Retinal pigment epithelial cell (primary cell): ENCODE data around the gene ZNF853.

Experiments used
- DNase-seq: peaks from one replicate; pipeline ENCODE4 v3.0.0-alpha.2; 2010; ENCODE audit warnings: low read depth
- H3K4me3 ChIP-seq: 2 replicates; pipeline ENCODE4 v1.5.1; 2011; ENCODE audit warnings: mild to moderate bottlenecking, low read length, control low read depth, moderate library complexity
- TF ChIP-seq, protein P1 (sequence below): conservative IDR thresholded peaks from 2 replicates; pipeline ENCODE4 v1.5.1; 2011; ENCODE audit warnings: low read depth, low read length, control low read depth, inconsistent platforms

Gene ZNF853

DNA sequence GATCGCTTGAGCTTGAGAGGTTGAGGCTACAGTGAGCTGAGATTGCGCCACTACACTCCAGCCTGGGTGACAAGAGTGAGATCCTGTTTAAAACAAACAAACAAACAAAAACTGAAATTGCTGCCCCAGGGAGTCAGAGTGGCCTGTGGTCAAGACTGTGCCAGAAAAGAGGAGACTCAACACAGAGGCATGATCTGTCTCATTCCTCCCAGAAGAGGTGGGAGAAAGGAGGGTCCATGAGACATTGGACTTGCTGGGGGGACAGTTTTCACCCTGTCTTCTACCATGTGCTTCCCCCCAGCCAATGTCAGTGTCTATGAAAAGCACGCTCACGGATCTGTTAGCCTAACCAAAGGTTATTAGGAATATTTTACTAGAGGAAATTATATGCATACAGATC, 3.2 kb downstream of the ZNF853 start:
- DNase-seq, result no peak
- H3K4me3 ChIP-seq, result no peak overlapping the region
- TF ChIP-seq, protein P1, sequence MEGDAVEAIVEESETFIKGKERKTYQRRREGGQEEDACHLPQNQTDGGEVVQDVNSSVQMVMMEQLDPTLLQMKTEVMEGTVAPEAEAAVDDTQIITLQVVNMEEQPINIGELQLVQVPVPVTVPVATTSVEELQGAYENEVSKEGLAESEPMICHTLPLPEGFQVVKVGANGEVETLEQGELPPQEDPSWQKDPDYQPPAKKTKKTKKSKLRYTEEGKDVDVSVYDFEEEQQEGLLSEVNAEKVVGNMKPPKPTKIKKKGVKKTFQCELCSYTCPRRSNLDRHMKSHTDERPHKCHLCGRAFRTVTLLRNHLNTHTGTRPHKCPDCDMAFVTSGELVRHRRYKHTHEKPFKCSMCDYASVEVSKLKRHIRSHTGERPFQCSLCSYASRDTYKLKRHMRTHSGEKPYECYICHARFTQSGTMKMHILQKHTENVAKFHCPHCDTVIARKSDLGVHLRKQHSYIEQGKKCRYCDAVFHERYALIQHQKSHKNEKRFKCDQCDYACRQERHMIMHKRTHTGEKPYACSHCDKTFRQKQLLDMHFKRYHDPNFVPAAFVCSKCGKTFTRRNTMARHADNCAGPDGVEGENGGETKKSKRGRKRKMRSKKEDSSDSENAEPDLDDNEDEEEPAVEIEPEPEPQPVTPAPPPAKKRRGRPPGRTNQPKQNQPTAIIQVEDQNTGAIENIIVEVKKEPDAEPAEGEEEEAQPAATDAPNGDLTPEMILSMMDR, result no peak

DNA sequence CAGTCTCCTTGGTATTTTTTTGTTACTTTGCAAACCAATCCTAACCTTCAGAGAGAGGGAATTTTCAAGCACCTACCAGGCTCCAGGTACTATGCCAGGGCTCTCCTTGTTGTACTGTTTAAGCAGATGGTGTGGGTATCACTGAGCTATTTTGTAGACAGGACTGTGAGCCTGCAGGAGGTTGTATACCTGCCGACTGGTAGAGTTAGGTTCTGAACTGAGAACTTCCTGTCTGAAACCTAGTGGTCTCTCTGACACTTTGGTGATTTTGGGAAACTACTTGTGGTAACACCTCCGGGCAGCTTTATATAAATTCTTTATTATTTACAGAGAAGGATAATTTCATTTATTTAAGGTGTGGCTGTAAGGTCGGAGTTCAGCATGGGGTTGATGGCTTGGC, 4.6 kb downstream of the ZNF853 start:
- no peak overlapping the region for H3K4me3 ChIP-seq
- DNase-seq, result no peak
- TF ChIP-seq, protein P1, result no peak

DNA sequence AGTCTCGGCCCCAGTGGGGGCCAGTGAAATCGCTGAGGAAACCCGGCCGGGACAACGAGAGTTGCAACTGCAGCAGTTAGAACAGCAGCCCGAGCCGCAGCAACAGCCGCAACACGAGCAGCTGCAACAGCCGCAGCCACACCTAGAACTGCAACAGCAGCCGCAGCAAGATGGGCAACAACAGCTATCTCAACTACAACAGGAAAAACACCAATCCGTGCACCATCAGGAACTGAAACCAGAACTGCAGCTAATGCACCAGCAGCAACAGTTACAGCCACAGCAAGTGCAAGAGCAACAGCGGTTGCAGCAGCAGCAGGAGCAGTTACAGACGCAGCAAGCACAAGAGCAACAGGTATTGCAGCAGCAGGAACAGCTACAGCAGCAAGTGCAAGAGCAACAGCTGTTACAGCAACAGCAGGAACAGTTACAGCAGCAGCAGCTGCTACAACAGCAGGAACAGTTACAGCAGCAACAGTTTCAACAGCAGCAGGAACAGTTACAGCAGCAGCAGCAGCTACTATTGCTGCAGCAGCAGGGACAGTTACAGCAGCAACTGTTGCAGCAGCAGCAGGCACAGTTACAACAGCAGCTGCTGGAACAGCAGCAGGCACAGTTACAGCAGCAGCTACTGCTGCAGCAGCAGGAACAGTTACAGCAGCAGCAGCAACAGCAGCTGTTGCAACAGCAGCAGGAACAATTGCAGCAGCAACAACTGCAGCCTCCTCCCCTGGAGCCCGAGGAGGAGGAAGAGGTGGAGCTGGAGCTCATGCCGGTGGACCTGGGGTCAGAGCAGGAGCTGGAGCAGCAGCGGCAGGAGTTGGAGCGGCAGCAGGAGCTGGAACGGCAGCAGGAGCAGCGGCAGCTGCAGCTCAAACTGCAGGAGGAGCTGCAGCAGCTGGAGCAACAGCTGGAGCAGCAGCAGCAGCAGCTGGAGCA, 6.1 kb downstream of the ZNF853 start:
- DNase-seq, result no peak
- no peak overlapping the region for H3K4me3 ChIP-seq

DNA sequence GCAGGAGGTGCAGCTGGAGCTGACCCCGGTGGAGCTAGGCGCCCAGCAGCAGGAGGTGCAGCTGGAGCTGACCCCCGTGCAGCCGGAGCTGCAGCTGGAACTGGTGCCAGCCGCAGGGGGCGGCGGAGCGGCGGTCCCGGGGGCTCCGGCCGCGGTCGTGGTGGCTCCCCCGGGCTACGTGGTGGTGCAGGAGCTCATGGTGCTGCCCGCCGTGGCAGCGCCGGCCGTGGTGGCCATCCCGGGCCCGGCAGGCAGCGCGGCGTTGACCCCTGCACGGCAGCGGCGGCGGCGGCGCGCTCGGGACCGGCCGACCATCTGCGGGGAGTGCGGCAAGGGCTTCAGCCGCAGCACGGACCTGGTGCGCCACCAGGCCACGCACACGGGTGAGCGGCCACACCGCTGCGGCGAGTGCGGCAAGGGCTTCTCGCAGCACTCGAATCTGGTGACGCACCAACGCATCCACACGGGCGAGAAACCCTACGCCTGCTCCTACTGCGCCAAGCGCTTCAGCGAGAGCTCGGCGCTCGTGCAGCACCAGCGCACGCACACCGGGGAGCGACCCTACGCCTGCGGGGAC, 6.8 kb downstream of the ZNF853 start:
- H3K4me3 ChIP-seq, result no peak overlapping the region
- TF ChIP-seq, protein P1, result no peak
- DNase-seq, result no peak

More for the DNA sequence above, 6.1 kb downstream of the ZNF853 start:
- TF ChIP-seq, protein P1, result no peak

DNA sequence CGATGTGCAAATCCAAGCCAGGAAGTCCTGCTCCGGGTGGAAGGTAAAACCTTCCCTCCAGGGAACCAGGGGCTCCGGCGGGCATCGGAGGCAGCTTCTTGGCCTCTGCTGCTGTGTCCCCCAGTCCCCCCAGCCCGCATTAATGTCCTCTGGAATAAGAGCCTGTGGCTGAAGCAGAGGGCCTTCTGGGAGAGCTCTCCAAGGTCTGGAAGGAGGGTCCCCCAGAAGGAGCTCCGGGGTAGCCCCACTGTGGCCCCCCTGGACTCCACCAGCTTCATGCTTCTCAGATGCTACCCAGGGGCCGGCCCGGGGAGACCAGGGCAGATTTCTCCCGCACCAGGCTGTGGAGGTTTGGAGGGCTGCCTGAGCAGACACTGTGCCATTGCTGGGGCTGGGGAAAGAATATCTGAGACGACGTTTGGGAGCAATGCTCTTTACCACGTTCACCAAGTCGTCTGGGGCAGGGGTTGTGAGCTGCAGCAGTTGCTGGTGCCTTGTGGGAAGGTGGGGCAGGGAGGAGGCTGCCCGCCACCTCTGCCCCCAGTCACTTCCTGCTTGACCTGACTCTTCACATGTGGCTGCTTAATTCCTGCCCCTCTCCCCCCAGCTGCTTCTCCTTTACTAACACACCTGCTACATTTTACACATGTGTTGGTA, 8.3 kb downstream of the ZNF853 start:
- no peak for DNase-seq
- no peak overlapping the region for H3K4me3 ChIP-seq
- TF ChIP-seq, protein P1, result no peak

DNA sequence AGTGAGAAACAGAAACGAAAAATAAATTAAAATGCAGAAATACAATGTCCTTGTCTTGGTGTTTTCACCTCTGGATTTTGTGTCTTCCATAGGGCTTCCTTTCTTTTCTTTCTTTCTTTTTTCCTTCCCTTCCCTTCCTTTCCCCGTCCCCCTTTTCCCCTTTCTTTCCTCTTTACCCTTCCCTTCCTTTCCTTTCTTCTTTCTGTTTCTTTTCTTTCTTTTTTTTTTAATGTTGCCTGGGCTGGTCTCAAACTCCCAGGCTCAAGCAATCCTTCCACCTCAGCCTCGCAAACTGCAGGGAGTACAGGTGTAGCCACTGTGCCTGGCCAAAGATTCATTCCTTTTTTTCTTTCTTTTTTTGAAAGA, 8.8 kb downstream of the ZNF853 start:
- H3K4me3 ChIP-seq, result no peak overlapping the region
- DNase-seq, result no peak
- TF ChIP-seq, protein P1, result no peak
